Tibial nerve (tissue), 4 donors: Measurements from ENCODE around the gene AUTS2. TPM values are rescaled to one million over a fixed set of nuclear protein-coding genes. Genes with fewer than 3 reads are reported as not detected.

Experiments
- DNase-seq, 2 donors: peaks; one replicate each; pipeline ENCODE4 v3.0.0-alpha.2; 2019; ENCODE audit warnings: low spot score in 2 of 2
- H3K27ac ChIP-seq, 4 donors: fragments of 200-600 bp; sonication (generic) in 3 of 4; one replicate each; pipeline ENCODE4 v1.5.1; 2017 to 2019; ENCODE audit warnings: mild to moderate bottlenecking in 1 of 4
- H3K27me3 ChIP-seq, 2 donors: fragments of 200-600 bp; sonication (generic) in 1 of 2; one replicate each; pipeline versions ENCODE4 v1.5.1 to v1.6.0; 2017 to 2019
- H3K36me3 ChIP-seq, 3 donors: fragments of 200-600 bp; sonication (generic); one replicate each; pipeline ENCODE4 v1.5.1; 2018 to 2019
- H3K4me1 ChIP-seq, 4 donors: fragments of 200-600 bp; sonication (generic) in 3 of 4; one replicate each; pipeline ENCODE4 v1.5.1; 2017 to 2019
- H3K4me3 ChIP-seq, 4 donors: fragments of 200-600 bp; sonication (generic) in 3 of 4; one replicate each; pipeline ENCODE4 v1.5.1; 2017 to 2019; ENCODE audit warnings: mild to moderate bottlenecking in 1 of 4, moderate library complexity in 1 of 4
- H3K9me3 ChIP-seq, 4 donors: fragments of 200-600 bp; sonication (generic) in 3 of 4; one replicate each; pipeline ENCODE4 v1.5.1; 2017 to 2019
- CTCF ChIP-seq, 5 experiments: fragments of 200-600 bp in 3 of 5; fragments of 450-650 bp in 2 of 5; sonication (generic) in 3 of 5; IDR thresholded peaks; one replicate each; pipeline ENCODE4 v1.5.1; 2016 to 2019; ENCODE audit warnings: antibody characterized with exemption in 5 of 5, mild to moderate bottlenecking in 3 of 5, moderate library complexity in 2 of 5
- EP300 ChIP-seq, 2 donors: sonication (generic); formaldehyde crosslinking; IDR thresholded peaks; one replicate each; pipeline ENCODE4 v1.6.1; 2017; ENCODE audit warnings: antibody characterized with exemption in 2 of 2, mild to moderate bottlenecking in 1 of 2
- POLR2A ChIP-seq, 2 donors: fragments of 450-650 bp; IDR thresholded peaks; one replicate each; pipeline ENCODE4 v1.6.1; 2017; ENCODE audit warnings: antibody characterized with exemption in 2 of 2, mild to moderate bottlenecking in 2 of 2, moderate library complexity in 2 of 2
- WGBS, 2 donors: methylation state at CpG; one replicate each; pipeline ENCODE4 v1.1.5; 2018; 5-methylcytosine and 5-hydroxymethylcytosine counted together
- total RNA-seq, 4 donors: library from RNA; depleted of rRNA; stranded (reverse); fragments of >200 nt; gene quantifications; one replicate each; pipeline ENCODE4 v1.1.0, GENCODE V29; 2016

The AUTS2 gene
- total RNA-seq, 4 donors from 2014 or later = 56.6 to 87.9 (median 71.6) TPM

GRCh38 chr7:70416347-70416985 lies 818.2 kb downstream of the AUTS2 start:
- Histone ChIP-seq H3K27me3 (no peaks in the 10 kb centered on the region), H3K9me3 (no peaks in the 10 kb centered on the region), H3K4me3 (no peak overlapping the region), H3K36me3 (no peaks in the 10 kb centered on the region), H3K27ac (no peak overlapping the region), H3K4me1 (peaks cover 0 to 7% (median 0%) of the 10 kb centered on the region in 4 donors)
- no peak for DNase-seq
- TF ChIP-seq POLR2A (IDR thresholded peaks at IDR 0.05) (no peak), EP300 (IDR thresholded peaks at IDR 0.05) (no peak), CTCF (IDR thresholded peaks at IDR 0.05) (no peak)
- WGBS, 2 donors = 87 to 92% methylated on average over 11 of the region's 11 CpGs

- TF ChIP-seq POLR2A (IDR thresholded peaks at IDR 0.05) (no peak), CTCF (IDR thresholded peaks at IDR 0.05) (no peak), EP300 (IDR thresholded peaks at IDR 0.05) (no peak)
- no peaks in the 10 kb centered on the region for H3K27me3 ChIP-seq
- no peak overlapping the region for H3K27ac ChIP-seq
- peaks cover 0 to 7% (median 0%) of the 10 kb centered on the region in 4 donors for H3K4me1 ChIP-seq
- no peak overlapping the region for H3K4me3 ChIP-seq
- WGBS, 2 donors = 87 to 91% methylated on average over 13 to 16 of the region's 16 CpGs
- DNase-seq = no peak
- H3K36me3 ChIP-seq = no peaks in the 10 kb centered on the region
- H3K9me3 ChIP-seq = no peaks in the 10 kb centered on the region
Measured at GRCh38 chr7:70416986-70417655, 818.8 kb downstream of the AUTS2 start.

- Histone ChIP-seq H3K9me3 (no peaks in the 10 kb centered on the region), H3K4me1 (peaks cover 0 to 7% (median 0%) of the 10 kb centered on the region in 4 donors), H3K36me3 (no peaks in the 10 kb centered on the region), H3K4me3 (no peak overlapping the region), H3K27me3 (no peaks in the 10 kb centered on the region), H3K27ac (no peak overlapping the region)
- no peak for TF ChIP-seq CTCF (IDR thresholded peaks at IDR 0.05)
- TF ChIP-seq EP300 (IDR thresholded peaks at IDR 0.05) = no peak
- TF ChIP-seq POLR2A (IDR thresholded peaks at IDR 0.05) = no peak
- no peak for DNase-seq
- 58 to 70% methylated on average over 8 of the region's 8 CpGs for WGBS, 2 donors
Measured at GRCh38 chr7:70419526-70420380, 821.5 kb downstream of the AUTS2 start.

- Histone ChIP-seq H3K36me3 (no peaks in the 10 kb centered on the region), H3K27ac (no peak overlapping the region), H3K4me3 (no peak overlapping the region), H3K4me1 (peaks cover 0 to 7% (median 0%) of the 10 kb centered on the region in 4 donors), H3K9me3 (no peaks in the 10 kb centered on the region), H3K27me3 (no peaks in the 10 kb centered on the region)
- no peak for DNase-seq
- WGBS, 2 donors = 68 to 80% methylated on average over 2 of the region's 2 CpGs
- TF ChIP-seq CTCF (IDR thresholded peaks at IDR 0.05) (no peak), EP300 (IDR thresholded peaks at IDR 0.05) (no peak), POLR2A (IDR thresholded peaks at IDR 0.05) (no peak)
Measured at GRCh38 chr7:70420381-70420662, 822.0 kb downstream of the AUTS2 start.

GRCh38 chr7:70421319-70421718 lies 823.0 kb downstream of the AUTS2 start:
- Histone ChIP-seq H3K36me3 (no peaks in the 10 kb centered on the region), H3K27ac (no peak overlapping the region), H3K27me3 (no peaks in the 10 kb centered on the region), H3K4me3 (no peak overlapping the region), H3K4me1 (peaks cover 0 to 7% (median 0%) of the 10 kb centered on the region in 4 donors), H3K9me3 (no peaks in the 10 kb centered on the region)
- TF ChIP-seq POLR2A (IDR thresholded peaks at IDR 0.05) (no peak), CTCF (IDR thresholded peaks at IDR 0.05) (no peak), EP300 (IDR thresholded peaks at IDR 0.05) (no peak)
- DNase-seq = no peak
- 51 to 62% methylated on average over 2 of the region's 2 CpGs for WGBS, 2 donors
